HG03025 (cell line): Measurements from ENCODE around the gene SERINC1.

ENCODE experiments used
- ATAC-seq: cut with Tn5 transposase; IDR thresholded peaks from one replicate; pipeline ENCODE4 v1.9.1; 2021; ENCODE audit warnings: mild to moderate bottlenecking, moderate library complexity; ENCODE audit not compliant: unreplicated experiment, low FRiP score

Gene SERINC1

GRCh38 chr6:122399055-122399347 lies 72.6 kb downstream of the SERINC1 start:
- ATAC-seq = no peak

GRCh38 chr6:122394016-122394415 lies 77.6 kb downstream of the SERINC1 start:
- ATAC-seq = no peak

- no peak for ATAC-seq
Measured at GRCh38 chr6:122393351-122393896, 78.2 kb downstream of the SERINC1 start.
